H1 (cell line): Measurements from ENCODE around the gene DNLZ. TPM values are rescaled to one million over a fixed set of nuclear protein-coding genes. Genes with fewer than 3 reads are reported as not detected.

Source experiments
- CTCF ChIA-PET: fragments of 300-600 bp; sonication (Branson Sonifier 250); formaldehyde crosslinking; loops from one replicate; lab custom pipeline; 2021; ENCODE audit not compliant: partially characterized antibody; lab: Charles Lee
- POLR2A ChIA-PET: fragments of 300-600 bp; sonication (Branson Sonifier 250); formaldehyde crosslinking; loops from one replicate; lab custom pipeline; 2021; ENCODE audit warnings: inconsistent platforms; ENCODE audit not compliant: partially characterized antibody; lab: Charles Lee
- DNase-seq, 2 experiments: peaks; one replicate each; pipeline versions ENCODE4 v3.0.0 to v3.0.0-alpha.2; 2010 to 2022; ENCODE audit warnings: low spot score in 2 of 2, low read depth in 1 of 2, mixed read lengths in 1 of 2
- FAIRE-seq: peaks from 2 replicates; lab custom pipeline; 2011; peaks lifted over from hg19 to GRCh38; lab: Jason Lieb, UNC
- H2AFZ ChIP-seq: 2 replicates; pipeline ENCODE4 v1.8.1; 2012; ENCODE audit warnings: low read length, inconsistent platforms
- H2AK5ac ChIP-seq: 2 replicates; pipeline ENCODE4 v1.6.1; 2013; ENCODE audit warnings: low read depth, low read length
- H2BK120ac ChIP-seq: replicated peaks from 2 replicates; pipeline ENCODE3; 2013; ENCODE audit warnings: low read depth, low read length, inconsistent platforms
- H2BK12ac ChIP-seq: 2 replicates; pipeline ENCODE4 v1.6.1; 2013; ENCODE audit warnings: low read depth, low read length
- H2BK15ac ChIP-seq: 2 replicates; pipeline ENCODE4 v1.6.1; 2013; ENCODE audit warnings: low read length
- H2BK20ac ChIP-seq: 2 replicates; pipeline ENCODE4 v1.6.1; 2013; ENCODE audit warnings: low read length
- H2BK5ac ChIP-seq: 2 replicates; pipeline ENCODE4 v1.6.1; 2013; ENCODE audit warnings: low read depth, low read length
- H3K14ac ChIP-seq: 2 replicates; pipeline ENCODE4 v1.6.1; 2013; ENCODE audit warnings: inconsistent platforms; ENCODE audit not compliant: insufficient read length
- H3K18ac ChIP-seq: 2 replicates; pipeline ENCODE4 v1.6.1; 2013; ENCODE audit warnings: low read length; ENCODE audit errors: extremely low read depth
- H3K23ac ChIP-seq: 2 replicates; pipeline ENCODE4 v1.6.1; 2013; ENCODE audit warnings: inconsistent platforms; ENCODE audit not compliant: insufficient read length
- H3K23me2 ChIP-seq: 2 replicates; pipeline ENCODE4 v1.6.1; 2013; ENCODE audit warnings: low read depth, low read length
- H3K27ac ChIP-seq: 2 replicates; pipeline ENCODE4 v1.6.1; 2011; ENCODE audit warnings: low read depth, low read length, inconsistent platforms
- H3K27me3 ChIP-seq, 4 experiments: replicated peaks in 1 of 4; 1 replicate in 1 of 4; 2 replicates in 3 of 4; pipeline versions ENCODE4 v1.6.1 to v1.8.1; 2011 to 2013; ENCODE audit warnings: low read length in 3 of 4, mild to moderate bottlenecking in 3 of 4, inconsistent platforms in 2 of 4, mixed read lengths in 2 of 4, moderate library complexity in 1 of 4; ENCODE audit not compliant: control insufficient read depth in 3 of 4, insufficient read depth in 3 of 4; ENCODE audit errors: extremely low read depth in 1 of 4
- H3K36me3 ChIP-seq, 4 experiments: 2 replicates each; pipeline versions ENCODE4 v1.6.1 to v1.8.1; 2011 to 2013; ENCODE audit warnings: mild to moderate bottlenecking in 4 of 4, low read length in 3 of 4, moderate library complexity in 2 of 4, control low read depth in 1 of 4, inconsistent platforms in 1 of 4; ENCODE audit not compliant: insufficient read depth in 4 of 4, control insufficient read depth in 2 of 4
- H3K4ac ChIP-seq: replicated peaks from 2 replicates; pipeline ENCODE3; 2013; ENCODE audit warnings: low read length, low read depth, mixed read lengths, inconsistent platforms; ENCODE audit not compliant: insufficient read length
- H3K4me1 ChIP-seq, 4 experiments: replicated peaks in 1 of 4; 1 replicate in 1 of 4; 2 replicates in 3 of 4; pipeline versions ENCODE4 v1.6.1 to v1.8.1; 2011 to 2013; ENCODE audit warnings: low read length in 3 of 4, inconsistent platforms in 2 of 4, mixed read lengths in 1 of 4; ENCODE audit not compliant: insufficient read depth in 4 of 4, control insufficient read depth in 3 of 4
- H3K4me2 ChIP-seq, 2 experiments: 2 replicates each; pipeline versions ENCODE4 v1.6.1 to v1.8.1; 2011 to 2013; ENCODE audit warnings: low read depth in 2 of 2, low read length in 2 of 2, control low read depth in 1 of 2, inconsistent platforms in 1 of 2, mild to moderate bottlenecking in 1 of 2; ENCODE audit not compliant: insufficient read depth in 1 of 2
- H3K4me3 ChIP-seq, 4 experiments: fragments of 200-600, 300-600 bp in 1 of 4; sonication (generic), shearing (Covaris generic), sonication (Bioruptor Twin) in 1 of 4; 2 replicates each; pipeline versions ENCODE4 v1.5.1 to v1.8.1; 2011 to 2016; ENCODE audit warnings: low read length in 4 of 4, low read depth in 3 of 4, control low read depth in 2 of 4, inconsistent platforms in 2 of 4, mild to moderate bottlenecking in 2 of 4, mixed read lengths in 1 of 4, moderate library complexity in 1 of 4; ENCODE audit not compliant: insufficient read depth in 2 of 4; ENCODE audit errors: extremely low read depth in 1 of 4
- H3K56ac ChIP-seq: replicated peaks from 2 replicates; pipeline ENCODE3; 2013; ENCODE audit warnings: low read depth, mild to moderate bottlenecking, mixed read lengths, low read length, inconsistent platforms; ENCODE audit not compliant: insufficient read length
- H3K79me1 ChIP-seq: 2 replicates; pipeline ENCODE4 v1.6.1; 2013; ENCODE audit warnings: low read depth, low read length, control low read depth
- H3K79me2 ChIP-seq, 2 experiments: 2 replicates each; pipeline versions ENCODE4 v1.6.1 to v1.8.1; 2012 to 2013; ENCODE audit warnings: low read length in 2 of 2, mild to moderate bottlenecking in 2 of 2, inconsistent platforms in 1 of 2; ENCODE audit not compliant: insufficient read depth in 2 of 2, control insufficient read depth in 1 of 2
- H3K9ac ChIP-seq, 4 experiments: replicated peaks in 1 of 4; 1 replicate in 1 of 4; 2 replicates in 3 of 4; pipeline versions ENCODE4 v1.6.1 to v1.8.1; 2011 to 2013; ENCODE audit warnings: low read depth in 3 of 4, low read length in 3 of 4, control low read depth in 2 of 4, mild to moderate bottlenecking in 2 of 4, moderate library complexity in 2 of 4, inconsistent platforms in 1 of 4; ENCODE audit errors: extremely low read depth in 1 of 4
- H3K9me3 ChIP-seq, 2 experiments: 2 replicates each; pipeline versions ENCODE4 v1.6.1 to v1.8.1; 2012 to 2013; ENCODE audit warnings: mild to moderate bottlenecking in 2 of 2, moderate library complexity in 2 of 2, control low read depth in 1 of 2, inconsistent platforms in 1 of 2, low read depth in 1 of 2, low read length in 1 of 2, mixed read lengths in 1 of 2; ENCODE audit not compliant: insufficient read depth in 2 of 2
- H4K20me1 ChIP-seq, 2 experiments: replicated peaks in 1 of 2; 2 replicates each; pipeline versions ENCODE3 to v1.8.1; 2011 to 2013; ENCODE audit warnings: inconsistent platforms in 2 of 2, low read length in 2 of 2, mild to moderate bottlenecking in 1 of 2; ENCODE audit not compliant: insufficient read depth in 2 of 2, control insufficient read depth in 1 of 2
- H4K5ac ChIP-seq: 2 replicates; pipeline ENCODE4 v1.6.1; 2013; ENCODE audit warnings: low read length, low read depth, mixed read lengths, inconsistent platforms; ENCODE audit not compliant: insufficient read length
- H4K8ac ChIP-seq: 2 replicates; pipeline ENCODE4 v1.8.0; 2013; ENCODE audit warnings: mild to moderate bottlenecking, moderate library complexity, low read length, inconsistent platforms; ENCODE audit not compliant: insufficient read depth; ENCODE audit errors: extremely low read depth
- H4K91ac ChIP-seq: replicated peaks from 2 replicates; pipeline ENCODE3; 2013; ENCODE audit warnings: low read length, mixed read lengths, inconsistent platforms; ENCODE audit not compliant: insufficient read length
- CREB1 ChIP-seq: IDR thresholded peaks from 2 replicates; pipeline ENCODE4 v1.6.1; 2012; ENCODE audit warnings: inconsistent platforms
- EGR1 ChIP-seq: IDR thresholded peaks from 2 replicates; pipeline ENCODE4 v1.6.1; 2011; ENCODE audit warnings: low read depth, low read length, borderline replicate concordance
- FOSL1 ChIP-seq: IDR thresholded peaks from 2 replicates; pipeline ENCODE4 v1.6.1; 2011; ENCODE audit warnings: mild to moderate bottlenecking, low read depth, low read length, moderate library complexity; ENCODE audit not compliant: insufficient read depth
- HDAC6 ChIP-seq: IDR thresholded peaks from one replicate; pipeline ENCODE4 v1.7.1; 2012; ENCODE audit warnings: low read depth, mild to moderate bottlenecking, inconsistent platforms, low read length, moderate library complexity
- JUND ChIP-seq: IDR thresholded peaks from 2 replicates; pipeline ENCODE4 v1.6.1; 2011; ENCODE audit warnings: mild to moderate bottlenecking, improper control_type of control experiment, low read length
- KDM1A ChIP-seq: fragments of 200-600, 300-600 bp; sonication (generic); IDR thresholded peaks from 2 replicates; pipeline ENCODE4 v1.7.1; 2016; ENCODE audit warnings: mild to moderate bottlenecking, low read length, borderline replicate concordance
- NRF1 ChIP-seq: IDR thresholded peaks from 2 replicates; pipeline ENCODE4 v1.6.1; 2011; ENCODE audit warnings: mild to moderate bottlenecking, low read depth, low read length, improper control_type of control experiment
- PHF8 ChIP-seq: fragments of 200-600 bp; sonication (generic); conservative IDR thresholded peaks from 2 replicates; pipeline ENCODE4 v1.7.1; 2012; ENCODE audit warnings: low read depth, mild to moderate bottlenecking, inconsistent platforms, low read length, moderate library complexity
- POU5F1 ChIP-seq: IDR thresholded peaks from 2 replicates; pipeline ENCODE4 v1.6.1; 2011; ENCODE audit warnings: low read depth, mild to moderate bottlenecking, low read length, moderate library complexity
- RNF2 ChIP-seq: fragments of 200-900, 300-1000 bp; sonication (generic); IDR thresholded peaks from 2 replicates; pipeline ENCODE4 v1.7.1; 2016; ENCODE audit warnings: borderline replicate concordance, low read depth, mild to moderate bottlenecking, antibody characterized with exemption, low read length; ENCODE audit not compliant: poor library complexity, severe bottlenecking; ENCODE audit errors: missing control alignments
- SIN3A ChIP-seq, 2 experiments: IDR thresholded peaks in 1 of 2; conservative IDR thresholded peaks in 1 of 2; 2 replicates each; pipeline ENCODE4 v1.6.1; 2011 to 2012; ENCODE audit warnings: low read length in 2 of 2, improper control_type of control experiment in 1 of 2, low read depth in 1 of 2, mild to moderate bottlenecking in 1 of 2
- TAF1 ChIP-seq: IDR thresholded peaks from 2 replicates; pipeline ENCODE4 v1.6.1; 2011; ENCODE audit warnings: mild to moderate bottlenecking, low read depth, low read length
- TBP ChIP-seq: IDR thresholded peaks from 2 replicates; pipeline ENCODE4 v1.6.1; 2011; ENCODE audit warnings: low read depth, low read length, improper control_type of control experiment
- WGBS, 2 experiments: shearing (Covaris generic) in 1 of 2; methylation state at CpG; one replicate each; pipeline versions ENCODE4 v1.1.6 to v1.1.7; 2013 to 2015; ENCODE audit warnings: low lambda C conversion rate in 2 of 2, mixed read lengths in 2 of 2, inconsistent platforms in 1 of 2, low coverage in 1 of 2, missing lambda C conversion rate in 1 of 2; ENCODE audit not compliant: insufficient replicate concordance in 2 of 2, insufficient coverage in 1 of 2, insufficient read length in 1 of 2; ENCODE audit errors: extremely low coverage in 1 of 2, missing lambda C conversion rate in 1 of 2; 5-methylcytosine and 5-hydroxymethylcytosine counted together
- polyA plus RNA-seq, 7 experiments: library from polyadenylated mRNA; depleted of rRNA in 3 of 7; stranded (reverse) in 5 of 7; unstranded in 2 of 7; fragments of >200 nt in 5 of 7; fragments of 200-250 nt in 2 of 7; gene quantifications; 1 replicate in 5 of 7; 2 replicates in 1 of 7; 4 replicates in 1 of 7; pipeline versions ENCODE4 v1.2.1 to v1.2.3, GENCODE V29; 2011 to 2013; ENCODE audit warnings: missing spikeins in 2 of 7, mixed read lengths in 2 of 7
- total RNA-seq: library from RNA; stranded (reverse); fragmentation: NEBNext Ultra II Directional; extraction: Animal tissue kit (Norgen Biotek cat#: 25700); gene quantifications from 2 replicates; pipeline ENCODE4 v1.2.1, GENCODE V29; 2021

The DNLZ gene
- total and polyA plus RNA-seq, 2 of the 8 experiments (the other 6 are each of a cell fraction or from before 2014, with no cell fraction given) = 11.6 to 17.9 TPM

GRCh38 chr9:136340356-136341041 lies 23.0 kb downstream of the DNLZ start:
- FAIRE-seq = no peak
- Histone ChIP-seq H3K9me3 (no peaks in the 10 kb centered on the region), H3K18ac (no peak overlapping the region), H3K14ac (no peak overlapping the region), H2AK5ac (no peak overlapping the region), H2BK5ac (no peak overlapping the region), H3K4me1 (peaks cover 0 to 9% (median 8%) of the 10 kb centered on the region in 4 experiments; a peak in 6 of 7 replicates), H4K8ac (peak overlapping the region; percentile 17; the same call in 1 of the 2 replicates), H2BK120ac (no peak overlapping the region), H2AFZ (no peak overlapping the region), H3K23ac (no peak overlapping the region), H4K5ac (no peak overlapping the region), H4K20me1 (no peaks in the 10 kb centered on the region), H2BK20ac (no peak overlapping the region), H3K23me2 (peaks cover 2% of the 10 kb centered on the region; the same call in 1 of the 2 replicates), H4K91ac (no peak overlapping the region), H3K27me3 (no peaks in the 10 kb centered on the region), H3K79me2 (no peaks in the 10 kb centered on the region), H3K4me3 (no peak overlapping the region), H3K56ac (no peak overlapping the region), H2BK12ac (no peak overlapping the region), H3K4me2 (no peak overlapping the region), H3K79me1 (no peaks in the 10 kb centered on the region), H3K27ac (no peak overlapping the region), H3K36me3 (peaks cover 0 to 4% (median 0%) of the 10 kb centered on the region in 4 experiments; a peak in 2 of 8 replicates), H2BK15ac (no peak overlapping the region), H3K4ac (no peak overlapping the region), H3K9ac (no peak overlapping the region)
- DNase-seq = no peak
- ChIA-PET POLR2A (interaction anchor here (1.4 kb wide), 1 partner anchor 65 kb away, joined by 3 read pairs; no protein-coding TSS in a partner anchor), CTCF (interaction anchor here (1.3 to 1.9 kb wide), 3 partner anchors 12 to 29 kb away, joined by 3 to 15 read pairs (median 4); partner anchors contain the start of gene DNLZ)
- WGBS, 2 experiments = 98% methylated on average over 18 of the region's 28 CpGs; no CpG with 5 or more reads in 1 of the 2 experiments
- TF ChIP-seq SIN3A (conservative IDR thresholded peaks at IDR 0.05 in 1 of 2, IDR thresholded peaks at IDR 0.05 in 1 of 2; ENCODE audit: low read depth in 1 of 2, low read length in 2 of 2) (no peak), POU5F1 (no peak), CREB1 (no peak), NRF1 (no peak), TAF1 (no peak), TBP (no peak), PHF8 (no peak), FOSL1 (no peak), HDAC6 (no peak), RNF2 (no peak), JUND (no peak), EGR1 (no peak), KDM1A (no peak)
